NCI-H2227 treated with DMSO at 0.1 percent for 48 hours (cell line): Measurements from ENCODE around the gene PELO.
A peak's percentile ranks its signal among the peaks of the same experiment; 100 is the strongest.

Experiments
- DNase-seq: peaks from one replicate; lab custom pipeline; 2025; lab: John Stamatoyannopoulos, UW

Gene PELO

GRCh38 chr5:52771343-52772039 is 16.2 kb upstream of the PELO start:
- no peak for DNase-seq

- DNase-seq, result no peak
These were observed 15.0 kb upstream of the PELO start for GRCh38 chr5:52772668-52773067.

- DNase-seq, result no peak
These were observed 14.4 kb upstream of the PELO start for GRCh38 chr5:52773342-52773741.

GRCh38 chr5:52774005-52774410 is 13.7 kb upstream of the PELO start:
- peak; percentile 28 for DNase-seq

GRCh38 chr5:52776116-52776515 is 11.6 kb upstream of the PELO start:
- DNase-seq, result no peak

GRCh38 chr5:52777186-52777585 is 10.5 kb upstream of the PELO start:
- DNase-seq, result no peak

- DNase-seq, result no peak
These were observed 8.9 kb upstream of the PELO start for GRCh38 chr5:52778781-52779180.

GRCh38 chr5:52779213-52779612 is 8.5 kb upstream of the PELO start:
- no peak for DNase-seq

- DNase-seq, result peak; percentile 14
These were observed 4.3 kb upstream of the PELO start for GRCh38 chr5:52783226-52783959.

- DNase-seq, result no peak
These were observed 3.0 kb upstream of the PELO start for GRCh38 chr5:52784737-52785136.

GRCh38 chr5:52786391-52786790 is 1.3 kb upstream of the PELO start:
- DNase-seq, result no peak

- DNase-seq, result no peak
These were observed 642 bp upstream of the PELO start for GRCh38 chr5:52786949-52787599.

- DNase-seq, result no peak
These were observed 747 bp downstream of the PELO start for GRCh38 chr5:52788505-52788821.

- DNase-seq, result no peak
These were observed 1.7 kb downstream of the PELO start for GRCh38 chr5:52789378-52789777.

- DNase-seq, result no peak
These were observed 2.1 kb downstream of the PELO start for GRCh38 chr5:52789851-52790250.

- no peak for DNase-seq
These were observed 3.6 kb downstream of the PELO start for GRCh38 chr5:52791366-52791765.

- no peak for DNase-seq
These were observed 6.8 kb downstream of the PELO start for GRCh38 chr5:52794519-52794918.

GRCh38 chr5:52796031-52796430 is 8.3 kb downstream of the PELO start:
- DNase-seq, result no peak

- DNase-seq, result no peak
These were observed 8.9 kb downstream of the PELO start for GRCh38 chr5:52796516-52797103.

- DNase-seq, result no peak
These were observed 11.2 kb downstream of the PELO start for GRCh38 chr5:52798938-52799337.

GRCh38 chr5:52799358-52799982 is 11.8 kb downstream of the PELO start:
- DNase-seq, result no peak

GRCh38 chr5:52799983-52800393 is 12.3 kb downstream of the PELO start:
- DNase-seq, result peak; percentile 85
